Naive B cell (primary cell): ENCODE measurements around the gene NEB. TPM values are rescaled to one million over a fixed set of nuclear protein-coding genes. Genes with fewer than 3 reads are reported as not detected.
A peak's percentile ranks its signal among the peaks of the same experiment; 100 is the strongest.

Experiments used
- ATAC-seq, 2 donors: fragments of 150-1000 bp; cut with Tn5 transposase; 2 replicates each; pipeline ENCODE4 v1.10.0; 2021; ENCODE audit warnings: low read depth in 2 of 2, mild to moderate bottlenecking in 2 of 2, moderate library complexity in 2 of 2
- DNase-seq: peaks from one replicate; pipeline ENCODE4 v3.0.0; 2022
- H3K27ac Mint-ChIP-seq, 6 donors: one replicate each; pipeline ENCODE4 v1.8.0; 2020 to 2022; ENCODE audit warnings: mild to moderate bottlenecking in 6 of 6, mixed read lengths in 6 of 6, moderate library complexity in 5 of 6, inconsistent platforms in 2 of 6
- H3K27me3 Mint-ChIP-seq, 3 donors: one replicate each; pipeline ENCODE4 v1.8.0; 2021 to 2022; ENCODE audit warnings: mixed read lengths in 3 of 3, mild to moderate bottlenecking in 1 of 3
- H3K36me3 Mint-ChIP-seq, 2 donors: one replicate each; pipeline ENCODE4 v1.8.0; 2020 to 2022; ENCODE audit warnings: mixed read lengths in 2 of 2, inconsistent platforms in 1 of 2, mild to moderate bottlenecking in 1 of 2
- H3K4me1 Mint-ChIP-seq, 3 donors: one replicate each; pipeline ENCODE4 v1.8.0; 2020 to 2022; ENCODE audit warnings: mixed read lengths in 3 of 3, inconsistent platforms in 1 of 3, mild to moderate bottlenecking in 1 of 3, moderate library complexity in 1 of 3
- H3K4me3 Mint-ChIP-seq, 8 donors: one replicate each; pipeline ENCODE4 v1.8.0; 2020 to 2022; ENCODE audit warnings: mild to moderate bottlenecking in 8 of 8, mixed read lengths in 8 of 8, moderate library complexity in 8 of 8, inconsistent platforms in 2 of 8
- H3K9me3 Mint-ChIP-seq, 7 donors: one replicate each; pipeline ENCODE4 v1.8.0; 2020 to 2022; ENCODE audit warnings: mixed read lengths in 7 of 7, mild to moderate bottlenecking in 5 of 7, inconsistent platforms in 2 of 7, moderate library complexity in 1 of 7
- polyA plus RNA-seq, 6 donors: library from polyadenylated mRNA; unstranded; fragments of 300-500 nt; fragmentation: Illumina TruSeq; gene quantifications; one replicate each; pipeline ENCODE4 v1.2.3, GENCODE V29; 2021; ENCODE audit warnings: low read depth in 6 of 6

Gene NEB
- polyA plus RNA-seq, 6 donors from 2014 or later: 0.10 to 0.88 (median 0.18) TPM; not detected in 2

DNA sequence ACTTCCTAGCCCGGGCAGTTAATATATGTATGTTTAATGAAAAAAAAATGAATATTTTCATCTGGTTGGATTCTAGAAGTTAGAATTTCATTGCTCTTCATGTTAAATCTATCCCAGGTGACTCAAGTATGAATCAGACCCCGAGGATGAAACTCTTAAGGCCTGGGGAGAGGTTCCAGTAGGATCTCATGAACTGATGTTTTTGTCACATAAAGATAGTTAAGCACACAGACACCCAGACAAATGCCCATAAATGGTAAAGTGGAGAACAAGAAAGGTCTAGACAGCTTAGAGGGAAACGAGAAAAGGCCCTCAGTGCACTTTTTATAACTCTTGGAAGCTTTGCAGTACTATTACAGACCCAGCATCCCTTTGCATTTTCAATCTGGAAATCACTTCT lies 210.4 kb downstream of the NEB start:
- Mint-ChIP-seq H3K4me1 (peaks cover 12 to 14% (median 13%) of the 10 kb centered on the region in 3 donors), H3K9me3 (no peaks in the 10 kb centered on the region), H3K4me3 (no peak overlapping the region), H3K27ac (peak overlapping the region in 4 of 6 donors; percentile 26 to 91 (median 76)), H3K36me3 (peaks cover 2 to 7% of the 10 kb centered on the region in 2 donors), H3K27me3 (no peaks in the 10 kb centered on the region)
- DNase-seq: no peak
- ATAC-seq: no peak

DNA sequence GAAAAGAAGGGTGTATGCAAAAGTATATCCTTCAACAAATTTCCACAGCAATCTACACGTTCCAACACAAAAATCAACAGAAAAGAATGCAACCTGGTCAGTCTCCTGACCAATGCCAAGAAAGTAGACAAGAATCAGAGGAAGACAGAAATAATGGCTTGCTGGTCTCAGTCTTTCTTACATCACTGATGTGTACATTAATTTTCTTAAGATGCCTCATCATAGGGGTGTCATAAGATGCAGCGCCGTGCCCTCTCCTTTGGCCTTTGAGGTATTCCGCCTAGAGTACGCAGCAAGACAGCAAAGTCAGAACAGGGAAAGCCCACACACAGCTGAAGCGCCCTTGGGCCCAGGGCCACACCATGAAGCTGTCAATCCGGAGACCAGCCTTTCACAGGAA lies 211.7 kb downstream of the NEB start:
- no peak for ATAC-seq
- Mint-ChIP-seq H3K27me3 (no peaks in the 10 kb centered on the region), H3K9me3 (no peaks in the 10 kb centered on the region), H3K36me3 (peaks cover 6 to 9% of the 10 kb centered on the region in 2 donors), H3K4me3 (no peak overlapping the region), H3K4me1 (peaks cover 12 to 14% (median 13%) of the 10 kb centered on the region in 3 donors), H3K27ac (peak overlapping the region in 4 of 6 donors; percentile 56 to 89 (median 74))
- no peak for DNase-seq

- no peaks in the 10 kb centered on the region for H3K27me3 Mint-ChIP-seq
- H3K4me3 Mint-ChIP-seq: no peak overlapping the region
- ATAC-seq: no peak
- peak overlapping the region in 3 of 6 donors; percentile 7 to 27 (median 9) for H3K27ac Mint-ChIP-seq
- DNase-seq: no peak
- no peaks in the 10 kb centered on the region for H3K9me3 Mint-ChIP-seq
- peaks cover 1 to 6% (median 4%) of the 10 kb centered on the region in 3 donors for H3K4me1 Mint-ChIP-seq
- H3K36me3 Mint-ChIP-seq: peaks cover 6 to 15% of the 10 kb centered on the region in 2 donors
Observed at GRCh38 chr2:151520976-151521375, 213.3 kb downstream of the NEB start.

DNA sequence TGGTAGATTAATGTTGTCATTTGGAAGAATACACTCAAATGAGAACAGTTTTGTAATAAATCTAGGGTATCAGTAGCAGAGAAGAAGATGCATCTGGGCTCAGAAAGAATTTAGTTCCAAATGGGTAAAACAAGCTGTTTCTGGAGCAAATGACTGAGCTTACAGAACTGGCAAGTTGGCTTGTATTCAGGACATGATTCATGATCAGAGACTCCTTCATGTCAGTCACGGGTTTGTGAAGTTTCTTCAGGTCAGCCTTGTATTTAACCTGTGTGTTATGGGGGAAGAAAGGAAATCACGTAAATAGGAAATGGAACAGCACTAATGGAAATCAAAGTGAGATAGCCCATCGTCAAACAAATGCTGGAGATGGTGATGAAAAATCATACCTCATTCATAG lies 215.5 kb downstream of the NEB start:
- Mint-ChIP-seq H3K36me3 (peaks cover 6 to 24% of the 10 kb centered on the region in 2 donors), H3K27me3 (no peaks in the 10 kb centered on the region), H3K4me1 (no peaks in the 10 kb centered on the region), H3K9me3 (no peaks in the 10 kb centered on the region), H3K4me3 (no peak overlapping the region), H3K27ac (no peak overlapping the region)
- no peak for ATAC-seq
- DNase-seq: no peak

DNA sequence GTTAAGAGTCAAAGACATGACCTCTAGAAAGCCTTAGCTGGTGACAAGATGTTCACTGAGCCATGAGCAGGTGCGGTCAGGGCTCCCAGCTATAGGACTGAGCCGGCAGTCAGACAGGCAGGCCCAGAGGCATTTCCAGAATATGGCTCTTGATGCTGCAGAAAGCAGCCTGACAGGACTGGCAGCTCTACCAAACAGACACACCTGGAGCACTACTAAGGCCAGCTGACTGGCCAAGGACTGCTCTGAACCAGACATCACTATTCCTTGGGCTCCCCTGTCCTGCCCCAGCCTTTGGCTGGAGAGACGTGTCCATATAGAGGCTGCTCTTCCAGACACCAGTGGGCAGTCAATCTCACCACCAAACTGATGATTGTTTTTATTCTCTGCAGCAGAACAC lies 225.8 kb downstream of the NEB start:
- DNase-seq (no peak), ATAC-seq (no peak)
- H3K9me3 Mint-ChIP-seq: no peaks in the 10 kb centered on the region
- peak overlapping the region in 1 of 6 donors; percentile 39 for H3K27ac Mint-ChIP-seq
- H3K4me3 Mint-ChIP-seq: no peak overlapping the region
- no peaks in the 10 kb centered on the region for H3K4me1 Mint-ChIP-seq
- H3K27me3 Mint-ChIP-seq: no peaks in the 10 kb centered on the region
- H3K36me3 Mint-ChIP-seq: peaks cover 0 to 25% of the 10 kb centered on the region in 2 donors

DNA sequence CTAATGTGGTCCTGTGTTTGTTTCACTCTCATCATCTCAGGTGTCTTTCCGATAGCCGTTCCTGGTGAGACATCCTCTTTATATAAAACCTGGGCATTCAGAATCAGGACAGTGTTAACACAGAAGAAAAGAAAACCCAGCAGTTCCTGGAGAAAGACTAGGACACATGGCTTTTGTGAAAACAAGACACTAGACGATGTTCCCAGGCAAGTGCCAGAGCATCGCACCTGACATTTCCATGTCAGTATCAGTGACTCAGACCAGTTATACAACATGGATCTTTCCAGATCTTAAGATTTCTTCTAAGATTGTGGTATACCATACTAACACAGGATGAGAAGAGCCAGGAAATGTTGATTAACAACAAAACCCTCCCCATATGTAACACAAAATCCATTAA lies 228.1 kb downstream of the NEB start:
- no peak overlapping the region for H3K4me3 Mint-ChIP-seq

DNA sequence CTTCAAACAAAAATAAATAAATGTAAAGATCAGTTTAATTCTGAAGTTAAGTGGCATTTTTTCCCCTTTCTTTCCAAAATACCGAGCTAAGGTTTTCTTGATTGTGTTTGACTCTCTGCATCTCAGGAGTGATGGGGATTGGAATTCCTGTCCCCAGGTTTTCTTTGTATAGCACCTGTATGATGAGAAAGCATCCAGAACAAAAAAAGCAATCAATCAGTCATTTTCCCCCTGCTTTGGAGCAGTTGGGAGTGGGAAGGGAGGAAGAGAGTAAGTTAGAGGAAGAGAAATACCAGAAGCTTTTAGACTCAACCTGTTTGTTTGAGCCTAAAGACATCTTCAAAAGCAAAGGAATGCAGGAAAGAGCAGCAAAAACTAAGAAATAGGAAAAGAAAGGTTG lies 236.1 kb downstream of the NEB start:
- H3K36me3 Mint-ChIP-seq: peaks cover 11 to 14% of the 10 kb centered on the region in 2 donors
- DNase-seq: no peak
- H3K4me1 Mint-ChIP-seq: no peaks in the 10 kb centered on the region
- H3K27me3 Mint-ChIP-seq: no peaks in the 10 kb centered on the region
- H3K9me3 Mint-ChIP-seq: no peaks in the 10 kb centered on the region
- H3K27ac Mint-ChIP-seq: peak overlapping the region in 1 of 6 donors; percentile 40
- no peak for ATAC-seq
- H3K4me3 Mint-ChIP-seq: no peak overlapping the region

More for the DNA sequence above, 228.1 kb downstream of the NEB start:
- DNase-seq (no peak), ATAC-seq (no peak)
- Mint-ChIP-seq H3K27ac (no peak overlapping the region), H3K9me3 (no peaks in the 10 kb centered on the region), H3K27me3 (no peaks in the 10 kb centered on the region), H3K4me1 (no peaks in the 10 kb centered on the region), H3K36me3 (peaks cover 0 to 21% of the 10 kb centered on the region in 2 donors)

DNA sequence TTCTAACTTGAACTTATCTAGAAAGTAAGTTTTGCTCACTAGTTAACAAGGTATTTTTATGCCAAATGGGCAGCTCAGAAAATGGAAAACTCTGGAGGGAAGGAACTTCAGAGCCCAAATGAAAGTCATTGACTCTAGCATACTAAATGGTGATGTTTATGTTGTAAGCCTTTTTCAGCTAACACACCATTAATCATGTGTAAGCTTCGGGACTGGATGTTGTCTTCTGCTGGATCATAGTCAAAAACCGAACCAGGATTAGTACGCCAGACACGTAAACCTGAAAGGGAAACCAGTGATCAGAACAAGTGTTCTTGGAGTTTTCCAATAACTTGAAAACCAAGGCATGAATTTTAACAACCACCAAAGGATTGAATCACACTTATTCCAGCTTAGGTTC lies 242.8 kb downstream of the NEB start:
- H3K4me3 Mint-ChIP-seq: no peak overlapping the region
- H3K27me3 Mint-ChIP-seq: no peaks in the 10 kb centered on the region
- ATAC-seq (no peak), DNase-seq (no peak)
- H3K27ac Mint-ChIP-seq: no peak overlapping the region
- H3K4me1 Mint-ChIP-seq: no peaks in the 10 kb centered on the region
- peaks cover 12 to 42% of the 10 kb centered on the region in 2 donors for H3K36me3 Mint-ChIP-seq
- H3K9me3 Mint-ChIP-seq: peaks cover 0 to 4% (median 0%) of the 10 kb centered on the region in 7 donors

- Mint-ChIP-seq H3K27ac (no peak overlapping the region), H3K36me3 (peaks cover 24 to 52% of the 10 kb centered on the region in 2 donors), H3K27me3 (no peaks in the 10 kb centered on the region), H3K9me3 (peaks cover 0 to 17% (median 7%) of the 10 kb centered on the region in 7 donors), H3K4me1 (peaks cover 0 to 7% (median 6%) of the 10 kb centered on the region in 3 donors), H3K4me3 (no peak overlapping the region)
- no peak for ATAC-seq
- no peak for DNase-seq
Observed at GRCh38 chr2:151490276-151490675, 244.0 kb downstream of the NEB start.

DNA sequence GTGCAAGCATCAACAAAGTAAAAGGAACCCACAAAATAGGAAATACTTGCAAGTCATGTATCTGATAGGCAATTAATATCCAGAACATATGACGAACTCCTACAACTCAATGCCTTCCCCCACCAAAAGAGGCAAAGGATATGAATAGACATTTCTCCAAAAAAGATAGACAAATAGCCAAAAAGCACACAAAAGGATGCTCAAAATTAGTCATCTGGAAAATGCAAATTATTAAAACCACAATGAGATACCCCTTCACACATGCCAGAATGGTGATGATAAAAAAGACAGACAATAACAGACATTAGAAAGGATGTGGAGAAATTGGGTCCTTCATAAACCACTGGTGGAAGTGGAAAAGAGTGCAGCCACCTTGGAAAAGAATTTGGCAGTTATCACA lies 248.2 kb downstream of the NEB start:
- Mint-ChIP-seq H3K36me3 (peaks cover 17 to 57% of the 10 kb centered on the region in 2 donors), H3K4me1 (peaks cover 0 to 7% (median 6%) of the 10 kb centered on the region in 3 donors), H3K9me3 (peaks cover 0 to 18% (median 7%) of the 10 kb centered on the region in 7 donors), H3K27me3 (no peaks in the 10 kb centered on the region), H3K27ac (no peak overlapping the region), H3K4me3 (no peak overlapping the region)
- ATAC-seq (no peak), DNase-seq (peak; percentile 3)

- H3K27ac Mint-ChIP-seq: no peak overlapping the region
- H3K27me3 Mint-ChIP-seq: no peaks in the 10 kb centered on the region
- H3K36me3 Mint-ChIP-seq: peaks cover 17 to 55% of the 10 kb centered on the region in 2 donors
Observed at GRCh38 chr2:151484100-151484499, 250.2 kb downstream of the NEB start.

GRCh38 chr2:151483546-151483945 lies 250.7 kb downstream of the NEB start:
- no peaks in the 10 kb centered on the region for H3K27me3 Mint-ChIP-seq
- H3K4me1 Mint-ChIP-seq: peaks cover 0 to 7% (median 6%) of the 10 kb centered on the region in 3 donors
- DNase-seq (no peak), ATAC-seq (no peak)
- peaks cover 0 to 18% (median 7%) of the 10 kb centered on the region in 7 donors for H3K9me3 Mint-ChIP-seq
- no peak overlapping the region for H3K4me3 Mint-ChIP-seq
- peaks cover 17 to 56% of the 10 kb centered on the region in 2 donors for H3K36me3 Mint-ChIP-seq
- H3K27ac Mint-ChIP-seq: no peak overlapping the region

More at GRCh38 chr2:151484100-151484499, 250.2 kb downstream of the NEB start:
- ATAC-seq: no peak
- Mint-ChIP-seq H3K9me3 (peaks cover 0 to 18% (median 7%) of the 10 kb centered on the region in 7 donors), H3K4me3 (no peak overlapping the region), H3K4me1 (peaks cover 0 to 7% (median 6%) of the 10 kb centered on the region in 3 donors)
- no peak for DNase-seq

- Mint-ChIP-seq H3K27ac (peak overlapping the region in 2 of 6 donors; percentile 10 to 53), H3K4me1 (peaks cover 0 to 7% (median 6%) of the 10 kb centered on the region in 3 donors), H3K9me3 (peaks cover 0 to 18% (median 7%) of the 10 kb centered on the region in 7 donors), H3K27me3 (no peaks in the 10 kb centered on the region), H3K36me3 (peaks cover 17 to 59% of the 10 kb centered on the region in 2 donors), H3K4me3 (no peak overlapping the region)
- ATAC-seq: no peak
- DNase-seq: no peak
Observed at GRCh38 chr2:151482171-151482725, 252.0 kb downstream of the NEB start.

DNA sequence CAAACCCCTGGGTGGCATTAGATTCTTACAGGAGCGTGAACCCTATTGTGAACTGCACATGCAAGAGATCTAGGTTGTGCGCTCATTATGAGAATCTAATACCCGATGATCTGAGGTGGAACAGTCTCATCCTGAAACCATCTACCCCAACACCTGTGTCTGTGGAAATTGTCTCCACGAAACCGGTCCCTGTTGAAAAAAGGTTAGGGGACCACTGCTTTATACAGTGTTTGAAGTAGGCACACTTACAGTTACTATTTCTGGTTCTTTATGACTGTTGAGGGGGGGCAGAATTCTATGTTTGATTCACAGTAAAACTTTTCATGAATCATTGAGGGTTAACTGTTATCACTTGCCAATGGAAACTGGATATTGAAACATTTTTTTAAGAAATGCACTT lies 252.5 kb downstream of the NEB start:
- peak overlapping the region in 1 of 6 donors; percentile 53 for H3K27ac Mint-ChIP-seq
- H3K27me3 Mint-ChIP-seq: no peaks in the 10 kb centered on the region
- peaks cover 0 to 7% (median 6%) of the 10 kb centered on the region in 3 donors for H3K4me1 Mint-ChIP-seq
- peaks cover 15 to 54% of the 10 kb centered on the region in 2 donors for H3K36me3 Mint-ChIP-seq
- no peak for DNase-seq
- H3K9me3 Mint-ChIP-seq: peaks cover 0 to 16% (median 7%) of the 10 kb centered on the region in 7 donors
- H3K4me3 Mint-ChIP-seq: no peak overlapping the region
- ATAC-seq: no peak
